HG02759 (cell line): ENCODE data around the gene CNOT10.
"Not testable (repeated sequence)": the region's sequence is repeated elsewhere in the genome, so short reads cannot be mapped to it uniquely, and the experiment has no call there.

ENCODE experiments used
- ATAC-seq: cut with Tn5 transposase; IDR thresholded peaks from one replicate; pipeline ENCODE4 v1.9.1; 2021; ENCODE audit warnings: mild to moderate bottlenecking, moderate library complexity; ENCODE audit not compliant: unreplicated experiment

The CNOT10 gene

GRCh38 chr3:32751377-32751776, 66.4 kb downstream of the CNOT10 start:
- ATAC-seq: no peak

- no peak for ATAC-seq
These were observed 70.8 kb downstream of the CNOT10 start for GRCh38 chr3:32755761-32756160.

GRCh38 chr3:32757618-32758374, 72.8 kb downstream of the CNOT10 start:
- ATAC-seq: no peak

- ATAC-seq: no peak
These were observed 73.4 kb downstream of the CNOT10 start for GRCh38 chr3:32758375-32758753.

- no peak for ATAC-seq
These were observed 74.4 kb downstream of the CNOT10 start for GRCh38 chr3:32759342-32759741.

GRCh38 chr3:32764481-32764880, 79.5 kb downstream of the CNOT10 start:
- ATAC-seq: no peak

GRCh38 chr3:32778389-32778788, 93.4 kb downstream of the CNOT10 start:
- ATAC-seq: no peak

- no peak for ATAC-seq
These were observed 95.2 kb downstream of the CNOT10 start for GRCh38 chr3:32780071-32780734.

GRCh38 chr3:32780735-32781210, 95.8 kb downstream of the CNOT10 start:
- peak; percentile 40 for ATAC-seq

- peak; percentile 94 for ATAC-seq
These were observed 96.4 kb downstream of the CNOT10 start for GRCh38 chr3:32781211-32781968.

- not testable (repeated sequence) for ATAC-seq
These were observed 96.9 kb downstream of the CNOT10 start for GRCh38 chr3:32781969-32782270.

- ATAC-seq: no peak
These were observed 97.4 kb downstream of the CNOT10 start for GRCh38 chr3:32782407-32782806.

GRCh38 chr3:32791833-32792232, 106.8 kb downstream of the CNOT10 start:
- ATAC-seq: no peak

- no peak for ATAC-seq
These were observed 109.7 kb downstream of the CNOT10 start for GRCh38 chr3:32794487-32795308.

GRCh38 chr3:32796384-32796950, 111.5 kb downstream of the CNOT10 start:
- ATAC-seq: not testable (repeated sequence)

GRCh38 chr3:32797776-32798175, 112.8 kb downstream of the CNOT10 start:
- no peak for ATAC-seq

GRCh38 chr3:32801440-32801839, 116.5 kb downstream of the CNOT10 start:
- not testable (repeated sequence) for ATAC-seq

- peak; percentile 46 for ATAC-seq
These were observed 128.2 kb downstream of the CNOT10 start for GRCh38 chr3:32813180-32813579.

GRCh38 chr3:32814361-32814760, 129.4 kb downstream of the CNOT10 start:
- no peak for ATAC-seq

GRCh38 chr3:32815841-32816438, 131.0 kb downstream of the CNOT10 start:
- no peak for ATAC-seq
